HEK293 (cell line): Measurements from ENCODE around the gene PTPRF.

ENCODE experiments used
- CTCF ChIA-PET: fragments of 350-600 bp; formaldehyde crosslinking; extraction: SDS; loops from one replicate; lab custom pipeline; 2021; ENCODE audit warnings: antibody characterized with exemption; lab: Yijun Ruan, JAX
- POLR2A ChIA-PET: fragments of 300-600 bp; formaldehyde crosslinking; extraction: SDS; loops from one replicate; lab custom pipeline; 2020; ENCODE audit warnings: antibody characterized with exemption, inconsistent platforms; lab: Yijun Ruan, JAX
- H3K27ac ChIP-seq: fragments of 200-500 bp; sonication (Bioruptor generic); 2 replicates; pipeline ENCODE4 v1.5.1; 2014; ENCODE audit warnings: low read depth, low read length, control low read depth, inconsistent platforms; ENCODE audit errors: extremely low read depth
- H3K36me3 ChIP-seq, 2 experiments: fragments of 200-500 bp in 1 of 2; sonication (Bioruptor generic) in 1 of 2; 1 replicate in 1 of 2; 2 replicates in 1 of 2; pipeline ENCODE4 v1.5.1; 2014 to 2017; ENCODE audit warnings: inconsistent platforms in 2 of 2, low read length in 2 of 2; ENCODE audit not compliant: control insufficient read depth in 2 of 2, insufficient read depth in 1 of 2
- H3K4me1 ChIP-seq: fragments of 200-500 bp; sonication (Bioruptor generic); 2 replicates; pipeline ENCODE4 v1.5.1; 2014; ENCODE audit warnings: mild to moderate bottlenecking, low read length, inconsistent platforms; ENCODE audit not compliant: control insufficient read depth, insufficient read depth
- H3K4me3 ChIP-seq: 2 replicates; pipeline ENCODE4 v1.5.1; 2011; ENCODE audit warnings: low read depth, mild to moderate bottlenecking, control low read depth, low read length, moderate library complexity
- H3K9me3 ChIP-seq: fragments of 200-500 bp; sonication (Bioruptor generic); 2 replicates; pipeline ENCODE4 v1.5.1; 2014; ENCODE audit warnings: low read depth, low read length, inconsistent platforms; ENCODE audit not compliant: control insufficient read depth, insufficient read depth
- ATF2 ChIP-seq: fragments of 450-650 bp; formaldehyde crosslinking; IDR thresholded peaks from 2 replicates; pipeline ENCODE4 v1.5.1; 2016; ENCODE audit warnings: missing biosample characterization, missing genetic modification characterization, low read depth
- BCL6B ChIP-seq: fragments of 450-650 bp; formaldehyde crosslinking; IDR thresholded peaks from 2 replicates; pipeline ENCODE4 v1.5.1; 2017; ENCODE audit warnings: missing biosample characterization, missing genetic modification characterization
- GFI1B ChIP-seq: fragments of 450-650 bp; formaldehyde crosslinking; IDR thresholded peaks from 2 replicates; pipeline ENCODE4 v1.5.1; 2016; ENCODE audit warnings: missing biosample characterization, missing genetic modification characterization
- GLI4 ChIP-seq: fragments of 450-650 bp; formaldehyde crosslinking; IDR thresholded peaks from 2 replicates; pipeline ENCODE4 v1.5.1; 2016; ENCODE audit warnings: missing biosample characterization, missing genetic modification characterization
- GLIS2 ChIP-seq: fragments of 450-650 bp; formaldehyde crosslinking; IDR thresholded peaks from 2 replicates; pipeline ENCODE4 v1.5.1; 2016; ENCODE audit warnings: missing biosample characterization, missing genetic modification characterization
- HIC1 ChIP-seq: fragments of 450-650 bp; formaldehyde crosslinking; IDR thresholded peaks from 2 replicates; pipeline ENCODE4 v1.5.1; 2016; ENCODE audit warnings: missing biosample characterization, missing genetic modification characterization
- HOXD13 ChIP-seq: sonication (generic); formaldehyde crosslinking; IDR thresholded peaks from 2 replicates; pipeline ENCODE4 v1.8.0; 2022; ENCODE audit warnings: missing genetic modification reagents, borderline replicate concordance
- MYNN ChIP-seq: fragments of 450-650 bp; formaldehyde crosslinking; IDR thresholded peaks from 2 replicates; pipeline ENCODE4 v1.5.1; 2016; ENCODE audit warnings: missing biosample characterization, missing genetic modification characterization, borderline replicate concordance
- RBAK ChIP-seq: fragments of 450-650 bp; formaldehyde crosslinking; IDR thresholded peaks from 2 replicates; pipeline ENCODE4 v1.5.1; 2016; ENCODE audit warnings: missing biosample characterization, missing genetic modification characterization
- TCF7L2 ChIP-seq: IDR thresholded peaks from 2 replicates; pipeline ENCODE4 v1.6.1; 2011; ENCODE audit warnings: low read depth, mild to moderate bottlenecking, inconsistent platforms, low read length, moderate library complexity, borderline replicate concordance
- ZBTB17 ChIP-seq: fragments of 450-650 bp; formaldehyde crosslinking; IDR thresholded peaks from 2 replicates; pipeline ENCODE4 v1.5.1; 2016; ENCODE audit warnings: missing biosample characterization, missing genetic modification characterization
- ZEB2 ChIP-seq: fragments of 450-650 bp; formaldehyde crosslinking; IDR thresholded peaks from 2 replicates; pipeline ENCODE4 v1.5.1; 2016; ENCODE audit warnings: missing biosample characterization, missing genetic modification characterization
- ZNF10 ChIP-seq: fragments of 450-650 bp; formaldehyde crosslinking; IDR thresholded peaks from 2 replicates; pipeline ENCODE4 v1.5.1; 2017; ENCODE audit warnings: missing biosample characterization, missing genetic modification characterization
- ZNF114 ChIP-seq: fragments of 450-650 bp; formaldehyde crosslinking; IDR thresholded peaks from 2 replicates; pipeline ENCODE4 v1.5.0; 2017; ENCODE audit warnings: missing biosample characterization, missing genetic modification characterization
- ZNF133 ChIP-seq: fragments of 450-650 bp; formaldehyde crosslinking; IDR thresholded peaks from 2 replicates; pipeline ENCODE4 v1.5.1; 2016; ENCODE audit warnings: missing biosample characterization, missing genetic modification characterization
- ZNF140 ChIP-seq: fragments of 450-650 bp; formaldehyde crosslinking; IDR thresholded peaks from 2 replicates; pipeline ENCODE4 v1.5.1; 2016; ENCODE audit warnings: missing biosample characterization, missing genetic modification characterization
- ZNF175 ChIP-seq: fragments of 450-650 bp; formaldehyde crosslinking; IDR thresholded peaks from 2 replicates; pipeline ENCODE4 v1.5.1; 2016; ENCODE audit warnings: missing biosample characterization, missing genetic modification characterization
- ZNF19 ChIP-seq: fragments of 450-650 bp; formaldehyde crosslinking; IDR thresholded peaks from 2 replicates; pipeline ENCODE4; 2016; ENCODE audit warnings: missing biosample characterization, missing genetic modification characterization, low read depth
- ZNF280C ChIP-seq: fragments of 450-650 bp; formaldehyde crosslinking; IDR thresholded peaks from 2 replicates; pipeline ENCODE4 v1.5.1; 2016; ENCODE audit warnings: missing biosample characterization, missing genetic modification characterization
- ZNF335 ChIP-seq: fragments of 450-650 bp; formaldehyde crosslinking; conservative IDR thresholded peaks from 2 replicates; pipeline ENCODE4 v1.5.1; 2016; ENCODE audit warnings: missing biosample characterization, missing genetic modification characterization
- ZNF48 ChIP-seq: fragments of 450-650 bp; formaldehyde crosslinking; IDR thresholded peaks from 2 replicates; pipeline ENCODE4 v1.5.1; 2016; ENCODE audit warnings: missing biosample characterization, missing genetic modification characterization
- ZNF488 ChIP-seq: fragments of 450-650 bp; formaldehyde crosslinking; IDR thresholded peaks from 2 replicates; pipeline ENCODE4 v1.5.1; 2016; ENCODE audit warnings: missing biosample characterization, missing genetic modification characterization
- ZNF560 ChIP-seq: fragments of 450-650 bp; formaldehyde crosslinking; IDR thresholded peaks from 2 replicates; pipeline ENCODE4 v1.5.1; 2017; ENCODE audit warnings: missing biosample characterization, missing genetic modification characterization, borderline replicate concordance
- ZNF610 ChIP-seq: fragments of 450-650 bp; formaldehyde crosslinking; IDR thresholded peaks from 2 replicates; pipeline ENCODE4 v1.5.1; 2016; ENCODE audit warnings: missing biosample characterization, missing genetic modification characterization, borderline replicate concordance
- ZNF623 ChIP-seq: fragments of 450-650 bp; formaldehyde crosslinking; IDR thresholded peaks from 2 replicates; pipeline ENCODE4 v1.5.1; 2016; ENCODE audit warnings: missing biosample characterization, missing genetic modification characterization
- ZNF664 ChIP-seq: fragments of 450-650 bp; formaldehyde crosslinking; IDR thresholded peaks from 2 replicates; pipeline ENCODE4 v1.5.1; 2016; ENCODE audit warnings: missing biosample characterization, missing genetic modification characterization
- ZNF830 ChIP-seq: fragments of 450-650 bp; IDR thresholded peaks from 2 replicates; pipeline ENCODE4 v1.5.0; 2018; ENCODE audit warnings: missing biosample characterization, missing genetic modification characterization, low read depth, mild to moderate bottlenecking, moderate library complexity
- ZNF843 ChIP-seq: fragments of 450-650 bp; formaldehyde crosslinking; IDR thresholded peaks from 2 replicates; pipeline ENCODE4 v1.5.1; 2016; ENCODE audit warnings: missing biosample characterization, missing genetic modification characterization

Gene PTPRF

GRCh38 chr1:43671193-43671592, 140.5 kb downstream of the PTPRF start:
- TF ChIP-seq ZNF560 (tag by site-specific recombination) (no peak), BCL6B (no peak), GFI1B (tag by site-specific recombination) (no peak), ZNF335 (tag by site-specific recombination) (no peak), MYNN (tag by site-specific recombination) (no peak), ZNF830 (tag by site-specific recombination) (no peak), HOXD13 (no peak), ZNF140 (tag by site-specific recombination) (no peak), ZNF48 (tag by site-specific recombination) (no peak), HIC1 (tag by site-specific recombination) (no peak), ZNF19 (tag by site-specific recombination) (no peak), ZNF623 (tag by site-specific recombination) (no peak), ATF2 (no peak), GLI4 (no peak), RBAK (tag by site-specific recombination) (no peak), TCF7L2 (no peak), ZNF843 (no peak), ZNF133 (tag by site-specific recombination) (no peak), ZNF664 (tag by site-specific recombination) (no peak)
- Histone ChIP-seq H3K4me1 (no peaks in the 10 kb centered on the region), H3K27ac (no peak overlapping the region), H3K36me3 (peaks cover 57 to 97% of the 10 kb centered on the region in 2 experiments), H3K4me3 (no peak overlapping the region), H3K9me3 (no peaks in the 10 kb centered on the region)
- ChIA-PET CTCF (no interaction called here), POLR2A (interaction anchor here (4.5 kb wide), 1 partner anchor 21 kb away, joined by 18 read pairs; the partner anchor contains the start of gene KDM4A)

GRCh38 chr1:43671626-43672330, 141.1 kb downstream of the PTPRF start:
- Histone ChIP-seq H3K4me3 (no peak overlapping the region), H3K4me1 (no peaks in the 10 kb centered on the region), H3K36me3 (peaks cover 60 to 96% of the 10 kb centered on the region in 2 experiments), H3K9me3 (no peaks in the 10 kb centered on the region), H3K27ac (no peak overlapping the region)
- CTCF ChIA-PET: no interaction called here
- POLR2A ChIA-PET: interaction anchor here (0.7 to 4.5 kb wide), 2 partner anchors 22 to 26 kb away, joined by 3 to 18 read pairs; partner anchors contain the start of gene KDM4A
- no peak for TF ChIP-seq ZEB2 (tag by site-specific recombination)
- no peak for TF ChIP-seq ZBTB17 (tag by site-specific recombination)
- no peak for TF ChIP-seq ZNF610 (tag by site-specific recombination)
- no peak for TF ChIP-seq ZNF280C (tag by site-specific recombination)
- TF ChIP-seq ZNF114: no peak
- no peak for TF ChIP-seq ZNF488 (tag by site-specific recombination)
- TF ChIP-seq ZNF10 (tag by site-specific recombination): no peak
- no peak for TF ChIP-seq GLIS2 (tag by site-specific recombination)
- TF ChIP-seq ZNF175 (tag by site-specific recombination): no peak
